Fibroblast of skin of right quadriceps (primary cell): ENCODE measurements around the gene SLC5A11.
"Not testable (repeated sequence)": the region's sequence is repeated elsewhere in the genome, so short reads cannot be mapped to it uniquely, and the experiment has no call there.

Experiments
- DNase-seq: peaks from one replicate; pipeline ENCODE4 v3.0.0-alpha.2; 2013

Gene SLC5A11

DNA sequence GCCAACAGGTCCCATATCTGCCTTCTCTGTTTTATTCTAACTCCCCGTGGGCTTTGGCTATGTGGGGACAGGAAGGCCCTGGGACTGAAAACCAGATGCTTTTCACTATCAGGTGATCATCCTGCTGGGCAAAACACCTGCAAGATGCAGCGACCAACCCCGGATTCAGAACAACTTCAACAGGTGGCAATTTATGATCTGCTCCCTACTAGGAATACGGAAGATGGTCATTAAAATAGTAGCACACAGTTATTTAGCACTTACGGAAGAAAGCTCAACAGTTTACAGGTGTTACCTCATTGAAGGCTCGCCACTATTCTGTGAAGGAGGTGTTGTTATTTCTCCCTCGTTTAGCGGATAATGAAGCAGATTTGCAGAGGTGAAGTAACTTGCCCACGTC lies 7.8 kb upstream of the SLC5A11 start:
- no peak for DNase-seq

DNA sequence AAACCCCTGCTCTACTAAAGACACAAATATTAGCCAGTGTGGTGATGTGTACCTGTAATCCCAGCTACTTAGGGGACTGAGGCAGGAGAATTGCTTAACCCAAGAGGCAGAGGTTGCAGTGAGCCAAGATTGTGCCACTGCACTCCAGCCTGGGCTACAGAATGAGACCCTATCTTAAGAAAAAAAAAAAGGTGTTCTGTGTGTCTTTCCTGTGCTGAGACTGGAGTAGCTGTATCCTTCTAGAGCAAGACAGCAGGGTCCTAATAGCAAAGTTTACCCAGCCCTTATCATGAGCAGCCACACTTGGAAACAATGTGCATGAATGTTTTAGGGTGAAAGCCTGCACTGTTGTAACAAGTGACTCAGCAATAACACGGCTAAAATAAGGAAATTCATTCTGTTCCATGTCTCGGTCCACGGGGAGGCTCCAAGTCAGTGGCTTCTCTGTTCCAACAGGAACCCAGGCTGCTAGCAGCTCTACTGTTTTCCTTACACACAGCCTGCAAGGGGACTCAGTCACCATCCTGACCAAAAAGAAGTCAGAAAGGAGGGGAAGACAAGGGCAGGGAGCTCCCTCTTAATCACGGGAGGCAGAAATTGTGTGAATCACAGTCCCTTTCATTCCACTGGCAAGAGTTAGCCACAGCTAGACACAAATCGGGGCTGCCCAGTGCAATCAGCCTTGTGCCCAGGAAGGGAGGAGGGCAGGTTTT lies 7.1 kb upstream of the SLC5A11 start:
- DNase-seq: peak; percentile 34

DNA sequence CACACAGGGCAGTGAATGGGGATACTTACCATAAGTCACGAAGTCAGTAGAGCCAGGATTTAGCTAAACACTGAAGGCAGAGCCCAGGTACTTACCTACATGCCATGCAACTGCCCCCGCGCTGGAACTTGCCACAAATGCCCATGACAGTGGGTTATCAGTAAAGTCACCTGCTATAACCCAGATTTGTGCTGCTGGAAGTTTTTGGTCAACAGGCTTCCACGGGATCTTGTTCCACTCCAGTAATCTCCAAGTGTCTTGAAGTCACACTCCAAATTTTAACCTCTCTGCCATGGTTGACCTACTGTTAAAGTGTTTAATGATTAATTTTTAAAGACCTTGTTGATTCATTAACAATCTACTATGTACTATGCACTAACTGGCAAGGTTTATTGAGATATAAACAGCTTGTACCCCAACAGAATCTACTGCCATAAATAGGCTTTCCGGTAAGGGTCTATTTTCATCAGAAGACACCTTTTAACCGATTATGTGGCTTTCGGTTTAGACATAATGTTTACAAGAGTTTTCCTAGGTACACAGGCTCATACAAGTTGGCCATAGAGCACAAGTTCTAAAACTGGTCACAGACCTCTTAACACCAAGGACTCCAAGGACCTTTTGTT lies 6.3 kb upstream of the SLC5A11 start:
- no peak for DNase-seq

DNA sequence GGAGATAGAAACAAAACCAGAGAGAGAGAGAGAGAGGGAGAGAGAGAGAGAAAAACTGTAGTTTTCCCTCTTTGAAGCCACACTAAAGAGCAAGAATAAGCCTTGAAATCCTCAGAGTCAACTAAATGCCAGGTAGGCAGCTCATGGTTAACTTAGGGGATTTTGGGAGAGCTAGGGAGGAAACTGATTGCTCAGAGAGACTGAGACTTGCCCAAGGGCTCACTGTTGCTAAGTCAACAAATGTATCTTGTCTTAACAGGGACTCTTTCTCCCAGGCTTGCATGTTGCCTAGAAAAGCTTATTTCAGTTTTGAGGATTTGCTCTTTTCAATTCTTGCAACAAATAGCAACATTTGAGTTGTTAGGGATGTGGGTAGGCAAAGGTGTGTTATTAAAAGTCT lies 4.5 kb upstream of the SLC5A11 start:
- no peak for DNase-seq

DNA sequence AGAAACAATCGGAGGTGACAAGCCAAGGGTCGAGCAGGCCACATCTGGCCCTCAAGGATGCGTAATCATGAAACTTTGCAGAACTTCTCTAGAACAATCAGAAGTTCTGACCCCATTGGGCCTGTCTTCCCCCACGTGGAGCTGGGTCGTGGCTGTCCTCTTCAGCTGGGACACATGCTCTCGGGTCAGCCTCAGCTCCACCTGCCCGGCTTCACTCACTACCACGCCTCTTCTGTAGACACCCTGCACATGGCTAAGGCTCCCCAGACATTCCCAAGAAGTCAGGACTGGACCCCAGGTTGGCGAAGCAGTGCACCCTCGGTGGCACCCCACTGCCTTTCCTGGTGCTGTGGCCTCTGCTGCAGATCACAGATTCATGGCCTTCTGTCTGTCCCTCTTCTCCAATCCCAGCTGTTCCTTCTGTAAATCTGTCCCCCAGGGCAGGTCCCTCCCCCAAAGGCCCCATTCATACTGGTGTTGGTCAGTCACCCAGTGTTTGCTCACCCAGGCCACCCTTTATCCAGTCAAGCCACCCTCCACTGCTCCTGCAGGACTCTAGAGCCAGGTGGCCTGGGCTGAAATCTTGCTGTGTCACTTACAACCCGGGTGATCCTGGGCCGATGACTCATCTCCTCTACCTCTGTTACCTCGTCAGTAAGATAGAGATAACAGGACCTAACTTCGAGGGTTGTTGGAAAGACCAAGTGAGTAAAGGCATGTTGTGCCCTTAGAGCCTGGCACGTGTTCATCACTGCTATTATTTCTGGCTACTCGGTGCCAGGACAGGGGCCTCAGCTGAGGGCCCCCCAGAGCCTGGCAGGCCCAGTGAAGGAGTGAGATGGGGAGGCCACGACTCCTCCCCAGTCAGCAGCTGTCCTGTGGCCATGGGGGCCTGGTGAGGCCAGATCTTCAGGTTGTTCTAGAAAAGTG lies 1.4 kb upstream of the SLC5A11 start:
- no peak for DNase-seq

DNA sequence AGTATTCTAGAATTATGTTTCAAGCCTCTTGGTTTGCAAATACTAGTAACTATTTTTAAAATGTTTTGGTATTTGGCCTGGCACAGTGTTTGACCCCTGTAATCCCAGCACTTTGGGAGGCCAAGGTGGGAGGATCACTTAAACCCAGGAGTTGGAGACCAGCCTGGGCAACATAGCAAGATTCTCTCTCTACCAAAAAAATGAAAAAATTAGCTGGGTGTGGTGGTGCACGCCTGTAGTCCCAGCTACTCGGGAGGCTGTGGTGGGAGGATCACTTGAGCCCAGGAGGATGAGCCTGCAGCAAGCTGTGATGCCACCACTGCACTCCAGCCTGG lies 765 bp upstream of the SLC5A11 start:
- not testable (repeated sequence) for DNase-seq

DNA sequence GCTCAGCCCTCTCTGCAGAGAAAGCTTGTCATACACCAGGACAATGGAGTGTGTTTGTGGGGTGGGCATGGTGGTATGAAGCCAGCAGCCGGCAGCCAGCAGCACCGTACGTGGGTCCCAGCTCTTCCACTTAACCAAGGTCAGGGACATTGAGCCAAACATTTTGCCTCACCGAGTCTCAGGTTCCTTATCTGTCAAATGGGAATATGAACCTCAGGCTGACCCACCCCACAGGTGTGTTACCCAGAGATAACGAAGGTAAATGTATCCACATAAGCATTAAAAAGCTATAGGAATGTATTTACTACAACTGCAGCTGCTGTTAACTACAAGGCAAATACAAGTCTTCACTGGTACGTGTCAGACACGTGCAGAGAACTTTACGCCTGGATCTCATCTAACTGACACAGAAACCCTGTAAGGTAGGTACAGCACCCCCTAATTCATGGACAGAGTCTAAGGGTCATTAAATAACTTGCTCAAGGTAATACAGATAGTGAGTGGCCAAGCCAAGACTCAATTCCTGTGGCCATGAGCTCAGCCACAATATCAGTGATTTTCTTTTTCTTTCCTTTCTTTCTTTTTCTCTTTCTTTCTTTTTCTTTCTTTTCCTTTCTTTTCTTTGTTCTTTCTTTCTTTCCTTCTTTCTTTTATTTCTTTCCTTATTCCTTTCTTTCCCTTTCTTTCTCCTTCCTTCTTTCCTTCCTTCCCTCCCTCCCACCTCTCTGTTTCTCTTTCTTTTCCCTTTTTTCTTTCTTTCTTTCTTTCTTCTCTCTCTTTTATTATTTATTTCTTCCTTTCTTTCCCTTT lies 990 bp downstream of the SLC5A11 start:
- no peak for DNase-seq

DNA sequence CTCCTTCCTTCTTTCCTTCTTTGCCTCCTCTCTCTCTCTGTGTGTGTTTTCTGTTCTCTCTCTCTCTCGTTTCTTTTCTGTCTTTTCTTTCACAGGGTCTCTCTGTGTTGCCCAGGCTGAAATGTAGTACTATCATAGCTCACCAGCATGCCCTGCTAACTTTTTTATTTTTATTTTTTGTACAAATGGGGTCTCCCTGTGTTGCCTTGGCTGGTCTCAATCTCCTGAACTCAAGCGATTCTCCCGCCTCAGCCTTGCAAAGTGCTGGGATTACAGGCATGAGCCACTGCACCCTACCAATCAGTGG lies 1.5 kb downstream of the SLC5A11 start:
- no peak for DNase-seq

DNA sequence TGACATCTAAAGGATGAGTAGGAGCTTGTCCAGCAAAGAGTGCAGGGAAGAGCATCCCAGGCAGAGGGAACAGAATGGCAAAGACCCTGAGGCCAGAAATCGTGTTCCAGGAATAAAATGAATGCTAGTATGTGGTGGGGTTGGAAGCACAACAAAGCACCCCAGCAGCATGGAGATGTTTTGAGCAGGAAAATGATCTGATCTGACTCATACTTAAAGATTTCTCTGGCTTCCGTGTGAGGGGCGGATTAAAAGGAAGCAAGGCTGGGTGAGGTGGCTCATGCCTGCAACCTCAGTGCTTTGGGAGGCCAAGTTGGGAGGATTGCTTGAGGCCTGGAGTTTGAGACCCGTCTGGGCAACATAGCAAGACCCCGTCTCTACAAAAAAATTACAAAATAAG lies 2.3 kb downstream of the SLC5A11 start:
- DNase-seq: peak; percentile 74

DNA sequence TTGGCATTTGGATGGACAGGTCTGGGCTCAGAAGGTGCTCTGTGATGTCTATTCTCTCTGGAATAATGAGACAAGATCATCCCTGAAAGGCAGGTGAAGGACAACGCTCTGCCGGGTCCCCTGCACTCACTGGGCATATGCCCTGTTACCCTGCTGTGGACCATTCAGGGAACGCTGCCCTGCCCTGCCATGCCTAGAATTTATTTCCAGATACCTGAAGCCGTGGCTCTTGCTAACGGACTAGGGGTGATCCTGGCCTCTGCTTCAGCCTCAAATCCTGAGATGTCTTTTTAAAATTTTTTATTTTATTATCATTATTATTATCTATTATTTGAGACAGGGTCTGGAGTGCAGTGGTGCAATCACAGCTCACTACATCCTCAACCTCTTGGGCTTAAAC lies 3.9 kb downstream of the SLC5A11 start:
- no peak for DNase-seq

DNA sequence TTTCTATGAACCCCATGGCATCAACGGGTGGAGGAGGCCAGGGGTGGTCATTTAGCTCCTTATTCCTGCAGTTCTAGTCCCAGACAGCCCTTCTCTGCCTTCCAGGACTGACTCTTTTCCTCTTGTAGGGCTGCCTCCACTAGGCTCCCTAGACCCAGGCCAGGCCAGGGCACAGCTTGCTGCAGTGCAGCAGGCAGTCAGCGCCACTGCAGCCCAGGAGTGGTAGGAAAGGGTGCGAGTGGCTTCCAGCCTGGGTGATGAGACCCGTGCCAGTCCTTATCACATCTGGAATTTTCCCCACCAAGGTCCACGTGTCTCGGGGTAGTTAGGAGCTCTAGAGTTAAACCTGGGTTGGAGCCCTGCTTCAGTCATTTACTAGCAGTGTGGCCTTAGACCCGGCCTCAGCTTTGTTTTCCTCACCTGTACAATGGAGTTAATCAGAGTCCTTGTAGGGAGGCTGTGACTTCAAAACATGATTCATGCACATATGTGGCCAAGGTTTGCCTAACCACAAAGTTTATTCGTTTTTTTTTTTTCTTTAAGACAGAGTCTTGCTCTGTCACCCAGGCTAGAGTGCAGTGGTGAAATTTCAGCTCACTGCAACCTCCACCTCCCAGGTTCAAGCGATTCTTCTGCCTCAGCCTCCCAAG lies 4.7 kb downstream of the SLC5A11 start:
- peak; percentile 53 for DNase-seq

DNA sequence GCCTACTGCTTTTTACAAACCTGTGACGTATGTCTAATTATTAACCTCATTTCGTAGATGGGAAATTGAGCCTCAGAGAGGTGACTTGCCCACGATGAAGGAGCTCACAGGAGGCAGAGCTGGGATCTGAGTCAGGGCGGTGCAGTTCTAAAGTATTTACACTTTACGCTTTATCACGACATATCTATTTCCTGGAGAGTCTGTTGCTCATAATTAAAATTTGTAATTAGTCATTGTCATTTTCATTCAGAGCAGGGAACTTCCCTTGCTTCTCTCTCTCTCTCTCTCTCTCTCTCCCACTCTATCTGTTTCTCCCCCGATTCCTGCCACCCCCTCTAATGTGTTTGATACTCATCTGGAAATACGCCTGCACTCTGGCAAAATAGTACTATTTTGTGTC lies 5.9 kb downstream of the SLC5A11 start:
- DNase-seq: peak; percentile 54

DNA sequence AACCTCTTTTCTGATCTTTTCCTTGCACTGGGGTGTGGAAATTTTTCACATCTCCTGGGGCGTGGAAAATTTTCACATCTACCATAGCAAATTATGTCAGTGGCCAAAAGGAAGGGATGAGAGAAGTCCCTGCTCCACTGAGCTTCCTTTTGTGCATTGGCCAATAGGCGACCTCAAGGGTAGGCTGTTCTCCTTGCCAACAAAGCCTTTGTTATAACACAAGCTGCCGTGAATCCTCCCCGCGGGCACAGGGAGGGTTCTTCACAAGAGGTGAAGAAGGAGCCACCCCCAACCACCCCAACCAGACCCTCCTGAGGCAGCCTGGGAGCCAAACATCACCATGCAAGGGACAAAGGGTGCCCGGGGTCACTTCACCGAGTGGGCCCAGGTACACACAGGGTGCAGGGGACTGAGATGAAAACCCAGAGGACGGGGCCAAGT lies 6.5 kb downstream of the SLC5A11 start:
- no peak for DNase-seq

DNA sequence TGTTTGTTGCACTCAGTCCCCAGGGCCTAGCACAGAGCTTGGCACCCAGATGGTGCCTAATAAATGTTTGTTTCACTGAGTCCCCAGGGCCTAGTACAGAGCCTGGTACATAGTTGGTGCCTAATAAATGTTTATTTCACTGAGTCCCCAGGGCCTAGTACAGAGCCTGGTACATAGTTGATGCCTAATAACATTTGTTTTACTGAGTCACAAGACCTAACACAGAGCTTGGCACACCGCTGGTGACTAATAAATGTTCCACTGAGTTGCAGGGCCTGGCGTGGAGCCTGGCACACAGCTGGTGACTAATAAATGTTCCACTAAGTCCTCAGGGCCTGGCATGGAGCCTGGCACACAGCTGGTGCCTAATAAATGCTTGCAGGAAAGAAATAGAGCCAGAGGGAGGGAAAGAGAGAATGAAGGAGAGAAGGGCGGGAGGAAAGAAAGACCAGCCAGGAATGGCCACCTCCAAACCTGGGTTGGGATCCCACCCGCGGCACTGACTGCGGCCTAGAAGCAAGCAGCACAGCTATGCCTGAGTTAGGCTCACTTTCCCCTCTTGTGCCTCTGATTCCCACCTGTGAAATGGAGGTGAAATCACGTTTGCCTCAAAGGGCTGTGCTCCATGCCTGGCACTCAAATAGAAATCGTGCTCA lies 7.5 kb downstream of the SLC5A11 start:
- no peak for DNase-seq

DNA sequence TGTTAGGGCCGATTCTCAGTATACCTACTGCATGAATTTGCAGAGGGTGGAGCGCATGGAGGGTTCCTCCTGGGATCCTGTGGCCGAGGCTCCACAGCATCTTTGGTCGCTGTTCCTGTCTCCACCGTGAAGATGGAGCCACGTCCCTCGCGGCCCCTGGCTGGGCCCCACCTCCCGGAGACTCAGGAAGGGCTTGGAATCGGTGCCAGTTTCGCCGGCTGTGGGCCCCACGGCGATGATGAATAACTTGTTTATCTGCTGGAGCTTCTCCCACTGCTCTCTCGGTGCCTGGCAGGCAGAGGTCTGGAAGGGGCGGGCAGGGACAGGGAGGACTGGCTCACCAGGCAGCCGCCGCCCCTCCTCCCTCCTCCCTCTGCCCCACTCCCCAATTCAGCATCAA lies 8.1 kb downstream of the SLC5A11 start:
- peak; percentile 59 for DNase-seq

DNA sequence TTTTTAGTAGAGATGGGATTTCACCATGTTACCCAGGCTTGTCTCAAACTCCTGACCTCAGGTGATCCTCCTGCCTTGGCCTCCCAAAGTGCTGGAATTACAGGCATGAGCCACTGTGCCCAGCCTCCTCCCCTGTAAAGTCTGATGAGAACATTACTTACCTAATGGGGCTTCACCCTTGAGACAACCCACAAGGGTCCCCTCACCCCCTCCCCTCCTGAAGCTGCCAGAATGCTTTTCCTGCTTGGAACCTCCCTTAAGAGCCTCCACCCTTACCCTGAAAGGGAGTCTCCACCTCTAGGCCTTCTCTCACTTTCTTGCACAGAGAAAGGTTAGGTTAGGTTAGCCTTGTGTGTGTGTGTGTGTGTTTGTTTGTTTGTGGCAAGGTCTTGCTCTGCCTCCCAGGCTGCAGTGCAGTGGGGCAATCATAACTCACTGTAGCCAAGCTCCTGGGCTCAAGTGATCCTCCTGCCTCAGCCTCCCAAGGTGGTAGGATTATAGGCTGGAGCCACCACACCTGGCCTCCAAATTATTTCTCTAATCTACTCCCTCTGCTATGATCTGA lies 8.9 kb downstream of the SLC5A11 start:
- no peak for DNase-seq

DNA sequence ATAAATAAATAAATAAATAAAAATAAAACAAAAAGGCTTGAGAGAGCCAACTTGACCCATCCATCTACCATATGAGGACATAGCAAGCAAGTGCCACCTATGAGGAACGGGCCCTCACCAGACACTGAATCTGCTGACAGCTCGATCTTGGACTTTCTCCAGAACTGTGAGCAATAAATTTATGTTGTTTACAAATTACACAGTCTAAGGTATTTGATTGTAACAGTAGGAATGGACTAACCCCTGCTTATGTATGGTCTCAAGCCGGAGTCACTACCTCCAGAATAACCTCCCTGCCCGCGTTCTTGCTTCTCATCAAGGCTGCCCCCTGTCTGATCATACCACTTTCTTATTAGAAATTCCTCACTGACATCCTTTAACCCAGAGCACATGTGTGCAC lies 9.9 kb downstream of the SLC5A11 start:
- DNase-seq: peak; percentile 27

DNA sequence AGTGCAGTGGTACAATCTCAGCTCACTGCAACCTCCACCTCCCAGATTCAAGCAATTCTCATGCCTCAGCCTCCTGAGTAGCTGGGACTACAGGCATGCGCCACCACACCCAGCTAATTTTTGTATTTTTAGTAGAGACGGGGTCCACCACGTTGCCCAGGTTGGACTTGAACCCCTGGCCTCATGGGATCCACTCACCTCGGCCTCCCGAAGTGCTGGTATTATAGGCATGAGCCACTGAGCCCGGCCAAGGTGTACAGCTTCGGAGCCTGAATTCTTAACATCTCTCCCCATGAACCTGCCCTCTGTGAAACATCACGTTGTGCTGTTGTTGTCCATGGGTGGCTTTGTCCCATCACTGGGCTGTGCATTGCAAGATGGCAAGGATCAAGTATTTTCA lies 11.1 kb downstream of the SLC5A11 start:
- not testable (repeated sequence) for DNase-seq

DNA sequence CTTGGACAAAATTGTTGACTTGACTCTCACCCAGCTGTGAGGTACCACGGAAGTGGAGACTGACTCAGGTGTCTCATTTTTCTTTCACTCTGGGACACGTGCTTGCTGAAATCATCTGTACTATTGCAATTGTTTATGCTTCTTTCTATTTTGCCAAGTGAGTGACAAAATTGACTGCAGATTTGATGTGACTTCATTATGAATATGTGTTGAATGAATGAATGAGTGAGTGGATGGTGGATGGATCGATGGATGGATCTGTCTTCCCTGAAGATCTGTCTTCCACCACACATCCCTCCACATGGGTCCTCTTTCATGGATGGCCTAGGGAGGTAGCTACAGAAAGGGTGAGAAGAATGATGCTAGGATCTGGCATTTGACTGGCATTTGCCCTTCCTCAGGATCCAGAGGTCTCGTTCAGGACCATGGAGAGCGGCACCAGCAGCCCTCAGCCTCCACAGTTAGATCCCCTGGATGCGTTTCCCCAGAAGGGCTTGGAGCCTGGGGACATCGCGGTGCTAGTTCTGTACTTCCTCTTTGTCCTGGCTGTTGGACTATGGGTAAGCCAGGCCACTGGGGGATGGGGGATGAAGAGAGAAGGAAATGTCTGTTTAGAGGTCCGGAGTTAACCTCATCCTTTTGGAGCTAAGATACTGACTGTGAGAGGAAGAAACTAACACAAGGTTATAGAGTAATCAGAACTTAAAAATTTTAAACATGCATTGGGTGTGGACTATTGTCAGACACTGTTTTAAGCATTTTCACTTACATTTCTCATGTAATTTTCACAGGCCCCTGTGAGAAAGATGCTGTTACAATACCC lies 12.7 kb downstream of the SLC5A11 start:
- peak; percentile 55 for DNase-seq

DNA sequence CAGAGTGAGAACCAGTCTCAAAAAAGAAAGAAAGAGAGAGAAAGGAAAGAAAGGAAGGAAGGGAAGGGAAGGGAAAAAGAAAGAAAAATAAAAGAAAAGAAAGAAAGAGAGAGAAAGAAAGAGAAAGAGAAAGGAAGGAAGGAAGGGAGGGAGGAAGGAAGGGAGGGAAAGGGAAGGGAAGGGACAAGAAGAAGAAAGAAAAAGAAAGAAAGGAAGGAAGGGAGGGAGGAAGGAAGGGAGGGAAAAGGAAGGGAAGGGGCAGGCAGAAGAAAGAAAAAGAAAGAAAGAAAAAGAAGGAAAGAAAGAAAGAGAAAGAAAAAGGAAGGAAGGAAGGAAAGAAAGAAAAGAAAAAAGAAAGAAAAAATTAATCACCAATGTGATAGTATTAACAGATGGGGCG lies 15.7 kb downstream of the SLC5A11 start:
- DNase-seq: no peak
